Right ventricle myocardium inferior (tissue), 1 donor: ENCODE data around the gene CDC5L. TPM values are rescaled to one million over a fixed set of nuclear protein-coding genes. Genes with fewer than 3 reads are reported as not detected.

Experiments used
- ATAC-seq: fragments of 200-7000 bp; cut with Tn5 transposase; one replicate; pipeline ENCODE4 v1.9.1; 2020; ENCODE audit warnings: mild to moderate bottlenecking, moderate library complexity
- DNase-seq: peaks from one replicate; pipeline ENCODE4 v3.0.0; 2021; ENCODE audit errors: missing footprints
- intact Hi-C: fragments of 100-400 bp; cut with DNase I; formaldehyde crosslinking; loops from one replicate; pipeline ENCODE4 v1.11.0; 2022
- total RNA-seq: library from RNA; stranded (reverse); fragmentation: NEBNext Ultra II Directional; extraction: Animal tissue kit (Norgen Biotek cat#: 25700); gene quantifications from one replicate; pipeline ENCODE4 v1.2.1, GENCODE V29; 2021
- donor health status: DM: no; HTN: yes; CAD: no; lungs with severe emphysema.

Gene CDC5L
- total RNA-seq, 1 donor from 2014 or later = 18.6 TPM

GRCh38 chr6:44404715-44405099, 17.2 kb downstream of the CDC5L start:
- DNase-seq = no peak
- ATAC-seq = no peak
- intact Hi-C loops = no loop called here

GRCh38 chr6:44407951-44408670, 20.6 kb downstream of the CDC5L start:
- DNase-seq (no peak), ATAC-seq (no peak)
- intact Hi-C loops = no loop called here

DNA sequence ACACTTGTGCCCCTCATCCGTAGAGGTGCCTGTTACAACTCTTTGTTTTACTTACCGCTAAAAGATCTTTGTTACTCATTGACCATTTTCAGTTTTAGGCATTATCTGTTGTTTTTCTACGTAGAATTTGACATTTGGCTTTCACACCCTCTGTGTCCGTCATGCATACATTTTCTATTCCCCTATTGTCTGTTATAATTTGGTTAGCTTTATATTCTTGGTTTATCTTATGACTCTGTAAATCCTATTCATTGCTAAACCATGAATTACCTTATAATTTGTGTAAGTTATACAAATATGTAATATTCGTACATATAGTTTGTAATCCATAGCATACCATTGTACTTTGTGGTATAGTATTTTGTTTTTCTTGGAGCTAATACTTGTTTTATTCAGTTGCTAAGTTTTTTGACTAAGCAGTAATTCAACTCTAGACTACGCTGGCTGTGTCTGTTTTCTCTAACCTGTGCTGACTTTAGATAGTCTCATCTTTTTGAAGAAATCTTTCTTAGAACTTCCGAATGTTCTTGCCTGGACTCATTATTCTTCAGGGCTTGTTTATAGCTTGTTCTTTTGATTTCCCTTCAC, 21.8 kb downstream of the CDC5L start:
- DNase-seq (no peak), ATAC-seq (no peak)
- intact Hi-C loops = no loop called here

DNA sequence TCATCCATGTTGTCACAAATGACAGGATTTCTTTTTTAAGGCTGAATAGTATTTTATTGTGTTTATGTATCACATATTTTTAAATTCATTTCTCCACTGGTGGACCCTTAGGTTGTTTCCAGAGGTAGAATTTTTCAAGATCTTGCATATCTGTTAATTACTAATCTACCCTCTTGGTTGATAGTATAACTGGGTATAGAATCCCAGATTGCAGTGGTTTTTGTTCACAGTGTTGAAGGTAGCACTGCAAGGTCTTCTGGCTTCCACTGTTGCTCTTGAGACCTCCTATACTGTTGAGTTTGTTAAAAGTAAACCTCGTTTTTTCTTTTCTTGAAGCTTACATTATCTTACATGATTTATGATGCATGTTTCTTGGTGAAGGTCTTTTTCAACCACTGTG, 22.9 kb downstream of the CDC5L start:
- ATAC-seq = no peak
- intact Hi-C loops = no loop called here

DNA sequence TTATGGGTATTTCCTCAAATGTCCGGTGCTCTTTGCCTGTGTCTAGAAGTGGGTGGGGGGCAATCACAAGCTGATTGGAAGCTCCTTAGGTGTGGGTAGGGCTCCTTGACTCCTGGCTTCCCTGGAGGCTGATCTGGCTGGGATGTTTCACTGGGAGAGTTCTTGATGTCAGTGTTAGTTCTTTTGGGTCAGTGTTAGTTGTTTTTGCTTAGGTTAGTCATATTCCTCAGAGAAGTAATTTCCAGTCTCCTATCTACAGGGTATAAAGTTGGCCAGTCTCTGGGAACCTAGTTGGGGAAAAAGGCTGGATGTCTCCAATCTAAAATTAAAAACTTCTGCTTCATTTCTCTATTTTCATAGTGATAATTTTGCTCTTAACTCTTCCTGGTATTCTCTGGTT, 23.6 kb downstream of the CDC5L start:
- DNase-seq = no peak
- no peak for ATAC-seq
- intact Hi-C loops = no loop called here

More for the DNA sequence above, 22.9 kb downstream of the CDC5L start:
- DNase-seq = no peak

GRCh38 chr6:44415449-44415848, 27.9 kb downstream of the CDC5L start:
- no peak for ATAC-seq
- intact Hi-C loops = no loop called here
- DNase-seq = no peak

GRCh38 chr6:44415873-44416502, 28.5 kb downstream of the CDC5L start:
- intact Hi-C loops = no loop called here
- DNase-seq = no peak
- ATAC-seq = no peak

DNA sequence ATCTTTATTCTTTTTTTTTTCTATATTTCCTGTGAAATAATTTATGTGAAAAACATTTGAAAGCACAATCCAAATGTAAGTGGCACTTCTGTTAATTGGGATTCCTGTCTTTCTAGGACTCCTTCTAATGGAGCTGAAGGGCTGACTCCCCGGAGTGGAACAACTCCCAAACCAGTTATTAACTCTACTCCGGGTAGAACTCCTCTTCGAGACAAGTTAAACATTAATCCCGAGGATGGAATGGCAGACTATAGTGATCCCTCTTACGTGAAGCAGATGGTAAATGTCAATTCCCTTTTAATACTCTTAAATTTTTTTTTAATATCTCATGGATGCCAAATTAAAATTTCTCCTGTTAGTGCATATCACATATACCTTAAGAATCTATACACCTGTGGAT, 35.0 kb downstream of the CDC5L start:
- DNase-seq (no peak), ATAC-seq (no peak)
- intact Hi-C loops = no loop called here

GRCh38 chr6:44423306-44423705, 35.8 kb downstream of the CDC5L start:
- intact Hi-C loops = no loop called here
- ATAC-seq = no peak
- no peak for DNase-seq

DNA sequence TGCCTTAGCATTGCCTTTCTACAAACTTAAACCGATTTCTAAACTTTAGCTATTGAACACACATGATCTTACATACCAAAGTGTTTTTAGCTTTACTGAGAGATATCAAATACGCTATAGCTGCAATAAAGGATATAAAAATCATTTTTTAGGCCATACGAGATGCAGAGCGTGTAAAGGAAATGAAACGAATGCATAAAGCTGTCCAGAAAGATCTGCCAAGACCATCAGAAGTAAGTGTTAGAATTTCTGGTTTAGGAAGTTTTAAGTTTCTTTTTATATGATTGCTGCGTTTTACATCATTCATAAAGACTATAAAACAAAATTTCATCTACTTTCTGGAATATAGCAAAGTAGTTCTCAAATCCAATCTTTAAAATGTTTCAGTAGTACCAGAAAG, 38.4 kb downstream of the CDC5L start:
- DNase-seq (no peak), ATAC-seq (no peak)
- intact Hi-C loops = no loop called here

DNA sequence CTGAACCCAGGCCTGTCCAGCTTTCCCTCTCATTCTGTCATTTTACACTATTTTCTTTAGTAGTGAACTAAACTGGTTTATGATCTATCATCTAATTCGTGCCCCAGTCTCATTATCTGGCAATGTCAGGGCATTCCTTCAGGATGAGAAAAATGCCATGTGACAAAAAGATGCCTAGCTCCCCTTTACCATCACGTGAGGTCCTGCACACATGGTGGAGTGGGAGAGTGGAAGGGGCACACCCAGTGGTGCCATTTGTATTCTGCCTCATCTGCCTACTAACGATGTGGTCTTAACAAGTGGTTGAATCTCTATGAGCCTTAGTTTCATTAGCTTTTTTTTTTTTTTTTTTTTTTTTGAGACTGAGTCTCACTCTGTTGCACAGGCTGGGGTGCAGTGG, 41.2 kb downstream of the CDC5L start:
- no peak for ATAC-seq

GRCh38 chr6:44430326-44430725, 42.8 kb downstream of the CDC5L start:
- ATAC-seq (no peak), DNase-seq (no peak)
- intact Hi-C loops = no loop called here

More for the DNA sequence above, 41.2 kb downstream of the CDC5L start:
- intact Hi-C loops = no loop called here
- no peak for DNase-seq

DNA sequence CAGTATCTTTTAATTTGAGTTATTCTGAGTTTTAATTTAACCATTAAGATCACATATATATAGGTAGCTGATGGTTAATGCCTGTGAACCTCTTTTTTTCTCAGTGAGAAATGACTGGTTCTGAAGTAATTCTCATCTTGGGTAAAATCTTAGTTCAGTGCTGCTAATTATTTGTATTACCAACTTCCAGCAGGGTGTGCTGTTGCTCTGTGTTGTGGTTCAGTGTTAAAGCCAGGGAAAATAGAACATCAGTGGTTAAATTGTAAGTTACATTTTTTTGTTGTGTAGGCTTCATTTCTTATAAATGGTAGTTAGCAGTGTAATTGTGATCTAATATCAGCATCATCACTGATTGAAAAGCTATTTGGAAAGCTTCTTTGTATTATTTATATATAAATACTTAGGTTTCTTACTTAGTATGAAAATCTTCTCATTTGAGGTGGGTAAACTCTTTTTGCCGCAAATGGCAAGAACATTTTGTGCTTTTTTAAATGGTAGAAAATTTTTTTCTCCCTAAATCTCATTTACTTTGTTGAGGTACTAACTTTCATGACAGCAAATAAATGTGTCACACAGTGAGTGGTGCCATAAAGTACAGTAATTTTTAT, 43.7 kb downstream of the CDC5L start:
- no peak for DNase-seq
- peak; percentile 56 for ATAC-seq
- intact Hi-C loops = no loop called here

DNA sequence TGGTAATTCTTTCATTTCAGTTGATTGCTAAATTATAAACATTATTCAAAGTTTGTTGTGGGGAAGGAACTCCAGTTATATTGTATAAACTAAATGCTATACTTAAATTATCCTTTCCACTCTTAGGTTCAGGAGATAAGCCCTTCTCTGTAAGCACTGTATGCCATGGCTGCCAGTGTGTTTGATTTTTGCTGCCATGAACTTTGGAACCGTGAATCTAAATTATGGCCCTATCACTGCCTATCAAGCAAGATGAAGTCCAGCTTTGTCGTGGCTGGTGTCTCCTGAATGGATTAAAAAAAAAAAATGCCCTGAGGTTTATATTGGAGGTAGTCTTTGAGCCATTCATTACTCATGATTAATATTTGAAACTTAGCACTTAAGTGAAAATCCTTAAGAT, 44.7 kb downstream of the CDC5L start:
- intact Hi-C loops = no loop called here
- DNase-seq (no peak), ATAC-seq (no peak)

DNA sequence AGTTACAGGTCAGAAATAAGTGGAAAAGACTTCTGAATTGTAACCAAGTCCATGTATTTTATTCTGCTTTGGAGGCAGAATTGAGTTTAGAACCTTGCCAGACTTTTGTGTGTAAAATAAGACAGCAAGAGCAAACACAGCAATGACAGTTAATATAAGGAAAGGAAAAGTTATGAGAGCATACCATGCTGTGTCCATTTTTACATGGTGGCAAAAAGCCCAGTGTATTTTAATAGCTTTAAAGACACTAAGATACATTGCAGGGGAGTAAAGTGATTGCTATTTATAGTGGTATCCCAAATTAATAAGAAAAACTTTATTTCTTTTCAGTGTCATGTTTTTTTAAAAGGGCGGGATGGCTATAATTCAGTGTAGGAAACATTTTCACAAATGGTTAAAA, 45.2 kb downstream of the CDC5L start:
- ATAC-seq (peak; percentile 70), DNase-seq (no peak)
- intact Hi-C loops = no loop called here

DNA sequence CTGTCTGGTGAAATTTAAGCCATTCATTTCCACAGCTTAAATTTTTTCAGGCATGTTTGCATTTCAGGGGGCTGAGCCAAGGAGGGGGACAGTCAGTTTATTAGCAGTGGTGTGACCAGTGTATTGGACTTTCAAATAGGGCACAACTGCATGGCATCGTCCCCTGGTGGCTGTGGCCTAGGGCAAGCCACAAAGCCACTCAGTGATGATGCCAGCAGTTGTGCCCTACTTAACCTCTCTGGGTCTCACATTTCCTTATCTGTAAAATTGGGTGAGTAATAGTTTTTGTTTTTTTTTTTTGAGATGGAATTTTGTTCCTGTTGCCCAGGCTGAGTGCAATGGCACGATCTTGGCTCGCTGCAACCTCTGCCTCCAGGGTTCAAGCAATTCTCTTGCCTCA, 48.0 kb downstream of the CDC5L start:
- intact Hi-C loops = no loop called here
- ATAC-seq (no peak), DNase-seq (no peak)

- ATAC-seq (no peak), DNase-seq (no peak)
- intact Hi-C loops = no loop called here
Observed at GRCh38 chr6:44438827-44439226, 51.3 kb downstream of the CDC5L start.

DNA sequence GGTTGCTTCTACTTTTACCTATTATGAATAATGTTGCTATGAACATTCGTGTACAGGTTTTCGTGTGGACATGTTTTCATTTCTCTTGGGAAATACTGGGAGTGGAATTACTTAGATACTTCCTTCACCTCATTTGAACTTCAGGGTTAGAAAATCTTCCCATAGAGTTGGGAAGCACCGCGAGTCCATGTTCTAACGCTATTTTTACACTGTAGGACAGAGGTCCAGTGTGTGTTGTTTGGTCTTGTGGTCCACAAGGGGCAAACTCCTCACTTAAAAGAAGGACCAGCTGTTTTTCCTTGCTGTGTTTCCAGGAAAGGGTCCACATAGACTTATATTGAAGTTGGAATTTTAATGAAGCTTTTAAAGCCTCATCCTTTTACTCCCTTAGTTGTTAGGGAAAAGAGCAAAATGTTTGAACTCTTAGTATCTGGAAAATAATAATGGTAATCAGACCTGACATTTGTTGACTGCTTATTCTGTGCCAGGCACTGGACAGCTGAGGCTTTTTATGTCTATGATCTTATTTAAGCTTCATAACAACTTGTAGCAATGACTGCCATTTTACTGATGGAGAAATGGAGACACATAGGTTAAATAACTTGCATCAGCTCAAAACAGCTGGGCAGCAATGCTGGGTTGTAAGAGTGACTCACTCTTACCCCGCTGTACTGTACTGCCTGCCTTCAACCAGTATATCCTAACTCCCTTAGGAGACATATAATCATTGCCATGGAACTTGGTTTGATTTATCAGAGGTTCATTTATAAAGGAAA, 52.0 kb downstream of the CDC5L start:
- DNase-seq = no peak
- no peak for ATAC-seq
- intact Hi-C loops = no loop called here

DNA sequence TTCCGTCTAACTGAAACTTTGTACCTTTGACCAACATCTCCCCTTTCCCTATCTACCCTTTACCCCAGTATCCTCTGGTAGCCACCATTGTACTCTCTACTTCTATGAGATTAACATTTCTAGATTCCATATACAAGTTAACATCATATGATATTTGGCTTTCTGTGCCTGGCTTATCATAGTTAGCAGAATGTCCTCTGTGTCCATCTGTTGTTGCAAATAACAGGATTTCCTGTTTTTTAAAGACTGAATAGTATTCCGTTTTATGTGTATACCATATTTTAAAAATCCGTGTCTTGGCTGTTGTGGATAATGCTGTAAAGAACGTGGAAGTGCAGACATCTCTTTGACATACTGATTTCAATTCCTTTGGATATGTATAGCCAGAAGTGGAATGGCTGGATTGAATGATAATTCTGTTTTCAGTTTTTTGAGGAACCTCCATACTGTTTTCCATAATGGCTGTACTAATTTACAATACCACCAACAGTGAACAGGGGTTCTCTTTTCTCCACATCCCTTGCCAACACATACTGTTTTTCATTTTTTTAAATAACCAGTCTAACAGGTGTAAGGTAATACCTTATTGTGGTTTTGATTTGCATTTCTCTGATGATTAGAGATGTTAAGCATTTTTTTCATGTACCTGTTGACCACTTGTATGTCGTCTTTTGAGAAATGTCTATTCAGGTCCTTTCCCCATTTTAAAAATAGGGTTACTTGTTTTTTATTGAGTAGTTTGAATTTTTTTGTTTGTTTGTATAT, 53.8 kb downstream of the CDC5L start:
- no peak for ATAC-seq
- intact Hi-C loops = no loop called here
- no peak for DNase-seq
